A673 (cell line): Measurements from ENCODE around the gene MRPL34. TPM values are rescaled to one million over a fixed set of nuclear protein-coding genes. Genes with fewer than 3 reads are reported as not detected.
A peak's percentile ranks its signal among the peaks of the same experiment; 100 is the strongest.

Experiments used
- Bru-seq: library from RNA; stranded (reverse); fragments of 400-500 nt; gene quantifications from one replicate; lab custom pipeline; 2021; lab: Mats Ljungman, UMichigan
- BruChase-seq, 2 experiments: library from RNA; stranded (reverse); fragments of 400-500 nt; gene quantifications; one replicate each; lab custom pipeline; 2021; lab: Mats Ljungman, UMichigan
- BruUV-seq: library from RNA; stranded (reverse); fragments of 400-500 nt; replicated peaks from 2 replicates; lab custom pipeline; 2021; lab: Mats Ljungman, UMichigan
- CTCF ChIA-PET: fragments of 300-600 bp; sonication (Branson Sonifier 250); formaldehyde crosslinking; loops from one replicate; lab custom pipeline; 2022; ENCODE audit warnings: antibody characterized with exemption; lab: Charles Lee
- POLR2A ChIA-PET: fragments of 300-600 bp; sonication (Branson Sonifier 250); formaldehyde crosslinking; loops from one replicate; lab custom pipeline; 2022; ENCODE audit warnings: antibody characterized with exemption; ENCODE audit not compliant: low non-redundant PET; lab: Charles Lee
- DNase-seq: peaks from one replicate; pipeline ENCODE4 v3.0.0-alpha.2; 2015; ENCODE audit warnings: low spot score
- H3K27ac ChIP-seq: fragments of 200-600 bp; sonication (generic); 2 replicates; pipeline ENCODE4 v1.5.1; 2016; ENCODE audit warnings: mixed run types, low read depth, mild to moderate bottlenecking, mixed read lengths, antibody characterized with exemption, low read length; ENCODE audit not compliant: poor library complexity, severe bottlenecking
- H3K27me3 ChIP-seq: fragments of 200-600 bp; sonication (generic); replicated peaks from 2 replicates; pipeline ENCODE4 v1.6.1; 2017; ENCODE audit warnings: mixed run types, low read depth, mild to moderate bottlenecking, mixed read lengths, antibody characterized with exemption, low read length; ENCODE audit not compliant: insufficient read depth, poor library complexity
- H3K36me3 ChIP-seq: fragments of 200-600 bp; sonication (generic); 2 replicates; pipeline ENCODE4 v1.6.1; 2016; ENCODE audit warnings: mixed run types, mild to moderate bottlenecking, mixed read lengths, antibody characterized with exemption, low read length; ENCODE audit not compliant: insufficient read depth, poor library complexity, severe bottlenecking
- H3K4me1 ChIP-seq: fragments of 200-600 bp; sonication (generic); 2 replicates; pipeline ENCODE4 v1.6.1; 2017; ENCODE audit warnings: mixed run types, mild to moderate bottlenecking, mixed read lengths, antibody characterized with exemption, low read length; ENCODE audit not compliant: insufficient read depth, poor library complexity, severe bottlenecking
- H3K4me3 ChIP-seq: fragments of 200-600 bp; sonication (generic); 2 replicates; pipeline ENCODE4 v1.5.1; 2016; ENCODE audit warnings: low read depth, mixed run types, mild to moderate bottlenecking, mixed read lengths, low read length; ENCODE audit not compliant: poor library complexity, severe bottlenecking
- H3K9me3 ChIP-seq: fragments of 200-600 bp; sonication (generic); 2 replicates; pipeline ENCODE4 v1.6.1; 2016; ENCODE audit warnings: mixed run types, low read depth, mild to moderate bottlenecking, mixed read lengths, antibody characterized with exemption, low read length; ENCODE audit not compliant: poor library complexity, severe bottlenecking
- EZH2 ChIP-seq: fragments of 200-600 bp; sonication (generic); IDR thresholded peaks from 2 replicates; pipeline ENCODE4 v1.6.1; 2017; ENCODE audit warnings: borderline replicate concordance, low read depth, mild to moderate bottlenecking, mixed read lengths, antibody characterized with exemption, low read length; ENCODE audit not compliant: poor library complexity, severe bottlenecking
- intact Hi-C: fragments of 100-400 bp; cut with micrococcal nuclease; formaldehyde crosslinking; loops from one replicate; pipeline ENCODE4 v1.10.0; 2022; ENCODE audit not compliant: unreplicated experiment
- long read RNA-seq: library from polyadenylated mRNA; stranded (forward); transcript quantifications from one replicate; pipeline ENCODE4 v2.0.0, GENCODE V29; 2022
- total RNA-seq: library from RNA; stranded (reverse); gene quantifications from 2 replicates; pipeline ENCODE4 v1.2.3, GENCODE V29; 2021
- TF ChIP-seq, protein P1 (sequence below): fragments of 300-800, 200-600 bp; sonication (generic); conservative IDR thresholded peaks from 2 replicates; pipeline ENCODE4 v1.5.1; 2017; ENCODE audit warnings: low read depth, mild to moderate bottlenecking, antibody characterized with exemption, low read length, moderate library complexity, mixed read lengths

Gene MRPL34
- total RNA-seq (91.8 and 93.1 TPM in 2 replicates), Bru-seq, nascent RNA (percentile 56 among the genes with signal in this experiment), BruChase-seq, experiment 1, labeled RNA remaining after a 2-hour chase (percentile 76 among the genes with signal in this experiment), BruChase-seq, experiment 2, labeled RNA remaining after a 6-hour chase (percentile 87 among the genes with signal in this experiment)
- long read RNA-seq, transcript MRPL34-203 (3 exons, 863 nt): minor isoform, 5 of 96 reads
- long read RNA-seq, transcript MRPL34-201 (2 exons, 968 nt): major isoform, 83 of 96 reads
- long read RNA-seq, partial matches to known transcripts: 0 of 96 reads
- long read RNA-seq, other reads (novel, unspliced or antisense): 8 of 96 reads

DNA sequence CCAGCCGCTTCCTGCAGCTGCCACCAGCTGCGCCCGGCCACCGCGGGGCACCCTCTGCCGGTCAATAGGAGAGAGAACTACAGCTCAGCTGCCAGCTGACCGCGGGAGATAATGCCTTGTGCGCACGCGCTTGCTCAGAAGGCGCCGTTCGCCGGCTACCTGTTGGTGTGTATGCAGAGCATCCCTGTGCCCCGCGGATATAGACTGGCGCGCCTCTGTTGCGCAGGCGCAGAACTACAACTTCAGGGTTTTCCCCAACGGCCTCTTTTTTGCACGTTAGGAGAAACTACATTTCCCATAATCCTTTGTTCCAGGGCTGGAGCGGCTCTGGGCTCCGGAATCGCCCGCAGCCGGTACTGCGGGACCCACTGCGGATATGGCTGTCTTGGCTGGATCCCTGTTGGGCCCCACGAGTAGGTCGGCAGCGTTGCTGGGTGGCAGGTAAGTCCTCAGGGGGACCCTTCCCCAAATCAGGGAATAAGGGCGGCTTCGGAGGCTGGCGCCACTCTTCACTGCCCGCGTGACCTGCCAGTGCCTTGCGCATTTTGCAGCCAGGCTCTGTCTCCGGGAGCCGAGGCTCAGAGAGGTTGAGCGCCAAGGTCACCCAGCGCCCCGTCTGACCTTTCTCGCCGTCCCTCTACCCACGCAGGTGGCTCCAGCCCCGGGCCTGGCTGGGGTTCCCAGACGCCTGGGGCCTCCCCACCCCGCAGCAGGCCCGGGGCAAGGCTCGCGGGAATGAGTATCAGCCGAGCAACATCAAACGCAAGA is at the start of gene MRPL34:
MRPL34 (plus strand) TSS at position 356 of the 768 bp plus-strand sequence; CDS start at position 377, 21 bp downstream.
- H3K36me3 ChIP-seq: no peaks in the 10 kb centered on the region
- peaks cover 19% of the 10 kb centered on the region for H3K4me1 ChIP-seq
- ChIA-PET POLR2A (interaction anchor here (0.5 to 0.6 kb wide), 2 partner anchors 32 to 39 kb away, joined by 21 to 24 read pairs; partner anchors contain the start of gene BABAM1), CTCF (interaction anchor here (0.6 to 0.7 kb wide), 2 partner anchors 13 to 38 kb away, joined by 3 to 4 read pairs; no protein-coding TSS in a partner anchor)
- no peak for TF ChIP-seq EZH2
- TF ChIP-seq, protein P1, sequence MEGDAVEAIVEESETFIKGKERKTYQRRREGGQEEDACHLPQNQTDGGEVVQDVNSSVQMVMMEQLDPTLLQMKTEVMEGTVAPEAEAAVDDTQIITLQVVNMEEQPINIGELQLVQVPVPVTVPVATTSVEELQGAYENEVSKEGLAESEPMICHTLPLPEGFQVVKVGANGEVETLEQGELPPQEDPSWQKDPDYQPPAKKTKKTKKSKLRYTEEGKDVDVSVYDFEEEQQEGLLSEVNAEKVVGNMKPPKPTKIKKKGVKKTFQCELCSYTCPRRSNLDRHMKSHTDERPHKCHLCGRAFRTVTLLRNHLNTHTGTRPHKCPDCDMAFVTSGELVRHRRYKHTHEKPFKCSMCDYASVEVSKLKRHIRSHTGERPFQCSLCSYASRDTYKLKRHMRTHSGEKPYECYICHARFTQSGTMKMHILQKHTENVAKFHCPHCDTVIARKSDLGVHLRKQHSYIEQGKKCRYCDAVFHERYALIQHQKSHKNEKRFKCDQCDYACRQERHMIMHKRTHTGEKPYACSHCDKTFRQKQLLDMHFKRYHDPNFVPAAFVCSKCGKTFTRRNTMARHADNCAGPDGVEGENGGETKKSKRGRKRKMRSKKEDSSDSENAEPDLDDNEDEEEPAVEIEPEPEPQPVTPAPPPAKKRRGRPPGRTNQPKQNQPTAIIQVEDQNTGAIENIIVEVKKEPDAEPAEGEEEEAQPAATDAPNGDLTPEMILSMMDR: peak; percentile 76
- peak; percentile 99 for DNase-seq
- H3K27ac ChIP-seq: peak within 1 kb of the TSS; percentile 85
- H3K9me3 ChIP-seq: no peaks in the 10 kb centered on the region
- no TSS peak for BruUV-seq
- H3K4me3 ChIP-seq: peak within 1 kb of the TSS; percentile 70
- intact Hi-C loops: no loop called here
- no peaks in the 10 kb centered on the region for H3K27me3 ChIP-seq

DNA sequence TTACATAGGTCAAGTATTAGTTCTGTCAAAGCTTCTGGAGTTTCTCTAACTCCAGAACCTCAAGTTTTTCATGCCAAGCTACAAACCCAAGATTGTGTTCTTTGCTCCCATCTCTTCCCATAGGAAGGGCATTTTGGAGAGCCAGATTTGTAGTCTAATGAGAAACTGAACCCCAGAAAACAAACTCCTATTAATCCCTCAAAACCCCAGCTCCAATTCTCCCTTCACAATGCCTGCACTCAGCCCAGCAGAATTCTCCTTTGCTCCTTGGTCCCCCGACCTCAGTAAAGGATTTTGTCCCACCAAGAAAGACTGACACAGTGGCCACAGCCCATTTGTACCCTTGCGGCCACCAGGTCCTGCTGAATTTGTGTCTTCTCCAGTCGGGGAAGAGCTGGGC is 49.5 kb upstream of the MRPL34 start:
- no peak overlapping the region for H3K27ac ChIP-seq
- TF ChIP-seq, protein P1: no peak
- TF ChIP-seq EZH2: no peak
- no peak for DNase-seq
- BruUV-seq: no TSS peak
- H3K4me1 ChIP-seq: no peaks in the 10 kb centered on the region
- H3K36me3 ChIP-seq: no peaks in the 10 kb centered on the region
- no peak overlapping the region for H3K4me3 ChIP-seq
- no peaks in the 10 kb centered on the region for H3K27me3 ChIP-seq
- ChIA-PET POLR2A (no interaction called here), CTCF (no interaction called here)
- intact Hi-C loops: no loop called here
- H3K9me3 ChIP-seq: no peaks in the 10 kb centered on the region

DNA sequence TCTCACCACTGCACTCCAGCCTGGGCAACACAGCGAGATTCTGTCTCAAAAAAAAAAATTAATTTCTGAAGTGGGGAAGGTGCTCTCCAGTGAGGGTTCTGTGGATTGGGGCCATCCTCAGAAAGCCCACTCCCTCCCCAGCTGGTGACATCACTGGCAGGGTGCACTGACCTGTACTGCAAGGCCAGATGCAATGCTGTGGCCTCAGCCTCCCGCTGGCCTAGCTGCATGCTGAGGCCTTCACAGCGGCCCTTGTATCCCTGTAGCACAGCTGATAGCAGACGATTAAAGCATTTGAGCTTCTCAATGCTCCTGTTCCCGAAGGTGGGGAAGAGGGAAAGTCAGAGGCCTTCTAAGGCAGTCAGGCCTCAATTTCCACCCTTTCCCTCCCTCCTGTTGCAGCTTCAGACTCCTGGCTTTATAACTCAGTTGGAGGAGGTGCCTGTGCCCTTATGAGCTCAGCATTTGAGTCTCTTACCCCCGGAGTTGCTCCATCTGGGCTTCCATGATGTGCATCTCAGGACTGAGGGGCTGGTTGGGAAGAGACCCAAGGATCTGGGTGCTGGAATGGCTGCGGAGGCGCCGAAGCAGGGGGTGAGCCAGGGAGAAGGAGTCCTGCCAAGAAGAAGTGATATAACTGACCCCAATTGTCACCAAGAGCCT is 46.4 kb upstream of the MRPL34 start:
- intact Hi-C loops: no loop called here
- no peak for DNase-seq
- Histone ChIP-seq H3K27me3 (no peaks in the 10 kb centered on the region), H3K4me3 (no peak overlapping the region), H3K4me1 (no peaks in the 10 kb centered on the region), H3K27ac (no peak overlapping the region), H3K9me3 (no peaks in the 10 kb centered on the region), H3K36me3 (no peaks in the 10 kb centered on the region)
- TF ChIP-seq, protein P1: no peak
- TF ChIP-seq EZH2: no peak
- ChIA-PET CTCF (interaction anchor here (0.7 to 1.0 kb wide), 2 partner anchors 132 to 763 kb away, joined by 4 to 10 read pairs; no protein-coding TSS in a partner anchor), POLR2A (no interaction called here)
- no TSS peak for BruUV-seq
